Hepatocyte (in vitro differentiated cells): ENCODE results near the gene PYGO2. TPM values are rescaled to one million over a fixed set of nuclear protein-coding genes. Genes with fewer than 3 reads are reported as not detected.
A peak's percentile ranks its signal among the peaks of the same experiment; 100 is the strongest.

Experiments used
- DNase-seq: peaks from one replicate; pipeline ENCODE4 v3.0.0-alpha.2; 2016; ENCODE audit warnings: low spot score
- H2AFZ ChIP-seq: fragments of 200-600 bp; sonication (generic); 2 replicates; pipeline ENCODE4 v1.6.0; 2016; ENCODE audit warnings: antibody characterized with exemption, mild to moderate bottlenecking
- H3K27ac ChIP-seq: fragments of 200-600 bp; sonication (generic); 2 replicates; pipeline ENCODE4 v1.5.1; 2016; ENCODE audit warnings: mild to moderate bottlenecking
- H3K27me3 ChIP-seq: fragments of 200-600 bp; sonication (generic); 2 replicates; pipeline ENCODE4 v1.6.1; 2016
- H3K36me3 ChIP-seq: fragments of 200-600 bp; sonication (generic); replicated peaks from 2 replicates; pipeline ENCODE4 v1.5.1; 2016; ENCODE audit warnings: low read depth; ENCODE audit not compliant: insufficient read depth
- H3K4me1 ChIP-seq: fragments of 200-600 bp; sonication (generic); 2 replicates; pipeline ENCODE4 v1.5.1; 2016; ENCODE audit warnings: mild to moderate bottlenecking, moderate library complexity; ENCODE audit not compliant: insufficient read depth
- H3K4me2 ChIP-seq: fragments of 200-600 bp; sonication (generic); 2 replicates; pipeline ENCODE4 v1.6.0; 2016
- H3K4me3 ChIP-seq: fragments of 200-600 bp; sonication (generic); 2 replicates; pipeline ENCODE4 v1.5.1; 2016; ENCODE audit warnings: mild to moderate bottlenecking
- H3K79me2 ChIP-seq: fragments of 200-600 bp; sonication (generic); 2 replicates; pipeline ENCODE4 v1.6.0; 2017; ENCODE audit warnings: mild to moderate bottlenecking
- H3K9me2 ChIP-seq: fragments of 200-600 bp; sonication (generic); replicated peaks from 2 replicates; pipeline ENCODE4 v1.6.0; 2017; ENCODE audit warnings: mild to moderate bottlenecking; ENCODE audit not compliant: insufficient read depth
- H3K9me3 ChIP-seq: fragments of 200-600 bp; sonication (generic); 2 replicates; pipeline ENCODE4 v1.5.1; 2016; ENCODE audit warnings: low read depth, mild to moderate bottlenecking
- H4K20me1 ChIP-seq: fragments of 200-600 bp; sonication (generic); 2 replicates; pipeline ENCODE4 v1.6.0; 2016; ENCODE audit warnings: mild to moderate bottlenecking; ENCODE audit not compliant: insufficient read depth, poor library complexity, severe bottlenecking
- CTCF ChIP-seq: fragments of 200-600 bp; sonication (generic); IDR thresholded peaks from 2 replicates; pipeline ENCODE4 v1.5.1; 2016; ENCODE audit warnings: antibody characterized with exemption, mild to moderate bottlenecking; ENCODE audit not compliant: poor library complexity
- EZH2 ChIP-seq: fragments of 200-600 bp; sonication (generic); IDR thresholded peaks from 2 replicates; pipeline ENCODE4 v1.6.1; 2016; ENCODE audit warnings: antibody characterized with exemption, mild to moderate bottlenecking, borderline replicate concordance
- EZH2phosphoT487 ChIP-seq: fragments of 200-600 bp; sonication (generic); IDR thresholded peaks from one replicate; pipeline ENCODE4 v1.6.1; 2018; ENCODE audit warnings: antibody characterized with exemption, mild to moderate bottlenecking, low read depth, moderate library complexity; ENCODE audit not compliant: unreplicated experiment, severe bottlenecking
- WGBS: methylation state at CpG from one replicate; pipeline ENCODE4 v1.1.6; 2016; ENCODE audit warnings: low lambda C conversion rate; ENCODE audit errors: missing lambda C conversion rate; 5-methylcytosine and 5-hydroxymethylcytosine counted together
- polyA plus RNA-seq: library from polyadenylated mRNA; unstranded; fragments of >200 nt; fragmentation: Nextera tagmentation; extraction: Ambion mirVana; gene quantifications from 2 replicates; pipeline ENCODE4 v1.2.1, GENCODE V29; 2016
- total RNA-seq: library from RNA; depleted of rRNA; stranded (reverse); fragments of >200 nt; gene quantifications from 2 replicates; pipeline ENCODE4 v1.2.3, GENCODE V29; 2014

Gene PYGO2
- total and polyA plus RNA-seq, 2 experiments from 2014 or later, result 21.8 to 28.3 TPM

- peak overlapping the region; percentile 92 for H3K27ac ChIP-seq
- peaks cover 24% of the 10 kb centered on the region for H3K4me1 ChIP-seq
- H3K36me3 ChIP-seq, result no peaks in the 10 kb centered on the region
- peaks cover 11% of the 10 kb centered on the region for H4K20me1 ChIP-seq
- no peaks in the 10 kb centered on the region for H3K9me3 ChIP-seq
- DNase-seq, result no peak
- peaks cover 68% of the 10 kb centered on the region for H3K79me2 ChIP-seq
- peak overlapping the region; percentile 95 for H3K4me2 ChIP-seq
- H3K9me2 ChIP-seq, result no peaks in the 10 kb centered on the region
- no peak for TF ChIP-seq EZH2phosphoT487
- TF ChIP-seq CTCF, result no peak
- no peak for TF ChIP-seq EZH2
- H3K4me3 ChIP-seq, result peak overlapping the region; percentile 94
- WGBS, result 49% methylated on average over 5 of the region's 5 CpGs
- no peak overlapping the region for H2AFZ ChIP-seq
- no peaks in the 10 kb centered on the region for H3K27me3 ChIP-seq
Measured at GRCh38 chr1:155004352-155005075, 42.9 kb upstream of the PYGO2 start.

GRCh38 chr1:155003766-155004351, 42.3 kb upstream of the PYGO2 start:
- peak overlapping the region; percentile 95 for H3K4me2 ChIP-seq
- no peaks in the 10 kb centered on the region for H3K9me3 ChIP-seq
- 3% methylated on average over 8 of the region's 34 CpGs for WGBS
- peak overlapping the region; percentile 92 for H3K27ac ChIP-seq
- H3K9me2 ChIP-seq, result no peaks in the 10 kb centered on the region
- H3K36me3 ChIP-seq, result no peaks in the 10 kb centered on the region
- H3K4me3 ChIP-seq, result peak overlapping the region; percentile 94
- peak overlapping the region; percentile 41 for H2AFZ ChIP-seq
- H3K27me3 ChIP-seq, result no peaks in the 10 kb centered on the region
- peak; percentile 63 for DNase-seq
- no peak for TF ChIP-seq EZH2
- no peak for TF ChIP-seq EZH2phosphoT487
- TF ChIP-seq CTCF, result no peak
- peaks cover 10% of the 10 kb centered on the region for H4K20me1 ChIP-seq
- H3K79me2 ChIP-seq, result peaks cover 63% of the 10 kb centered on the region
- peaks cover 24% of the 10 kb centered on the region for H3K4me1 ChIP-seq

- WGBS, result 2% methylated on average over 26 of the region's 37 CpGs
- H3K9me2 ChIP-seq, result no peaks in the 10 kb centered on the region
- no peaks in the 10 kb centered on the region for H3K27me3 ChIP-seq
- peaks cover 10% of the 10 kb centered on the region for H4K20me1 ChIP-seq
- H3K4me1 ChIP-seq, result peaks cover 22% of the 10 kb centered on the region
- H3K9me3 ChIP-seq, result no peaks in the 10 kb centered on the region
- peaks cover 59% of the 10 kb centered on the region for H3K79me2 ChIP-seq
- DNase-seq, result peak; percentile 63
- H3K4me3 ChIP-seq, result peak overlapping the region; percentile 94
- peak overlapping the region; percentile 92 for H3K27ac ChIP-seq
- H2AFZ ChIP-seq, result peak overlapping the region; percentile 41
- TF ChIP-seq EZH2phosphoT487 (no peak), EZH2 (no peak), CTCF (no peak)
- peak overlapping the region; percentile 95 for H3K4me2 ChIP-seq
- no peaks in the 10 kb centered on the region for H3K36me3 ChIP-seq
Measured at GRCh38 chr1:155003227-155003765, 41.7 kb upstream of the PYGO2 start.
